ENCODE measurements around the gene SORCS2. TPM values are rescaled to one million over a fixed set of nuclear protein-coding genes. Genes with fewer than 3 reads are reported as not detected.

Gene SORCS2
- polyA plus RNA-seq, 1 donor (not counting 4 experiments of a cell fraction or from before 2014, with no cell fraction given), result 0.09 TPM

GRCh38 chr4:7232061-7232650, 39.8 kb downstream of the SORCS2 start:
- H3K9me3 ChIP-seq (ENCODE audit: control insufficient read depth, low read depth, low read length), result no peaks in the 10 kb centered on the region
- TF ChIP-seq EZH2 (IDR thresholded peaks at IDR 0.05; ENCODE audit: low read length) (no peak), CTCF (optimal IDR thresholded peaks at IDR 0.05 in 1 of 3, IDR thresholded peaks at IDR 0.05 in 1 of 3, conservative IDR thresholded peaks at IDR 0.05 in 1 of 3; ENCODE audit: extremely low read depth in 1 of 3, insufficient read depth in 2 of 3, low read length in 3 of 3) (no peak)
- H4K20me1 ChIP-seq (ENCODE audit: control insufficient read depth, extremely low read depth, insufficient read depth, low read length), result no peaks in the 10 kb centered on the region
- peaks cover 4% of the 10 kb centered on the region for H3K27me3 ChIP-seq (ENCODE audit: control insufficient read depth, extremely low read depth, insufficient read depth, low read length)
- H3K4me2 ChIP-seq (ENCODE audit: control insufficient read depth, extremely low read depth, insufficient read depth, low read depth, low read length), result no peak overlapping the region
- no peaks in the 10 kb centered on the region for H3K4me1 ChIP-seq (ENCODE audit: control insufficient read depth, extremely low read depth, insufficient read depth, low read length)
- H3K4me3 ChIP-seq (ENCODE audit: control insufficient read depth in 2 of 3, extremely low read depth in 1 of 3, insufficient read depth in 2 of 3, low read depth in 1 of 3, low read length in 3 of 3), result no peak overlapping the region
- dilution Hi-C loops (cut with MboI; ENCODE audit: extremely low pct_ligation_motif_present, low sequenced_read_pairs), result no loop called here
- H3K9me1 ChIP-seq (ENCODE audit: control insufficient read depth, extremely low read depth, insufficient read depth, low read length), result no peaks in the 10 kb centered on the region
- H3K36me3 ChIP-seq (ENCODE audit: control insufficient read depth in 2 of 2, extremely low read depth in 1 of 2, insufficient read depth in 2 of 2, low read length in 2 of 2), result no peaks in the 10 kb centered on the region
- H3K9ac ChIP-seq (ENCODE audit: control insufficient read depth, extremely low read depth, insufficient read depth, low read length), result no peak overlapping the region
- DNase-seq (ENCODE audit: low read depth, low spot score), result no peak
- no peak for FAIRE-seq
- H3K27ac ChIP-seq (ENCODE audit: control insufficient read depth, insufficient read depth, low read length), result no peak overlapping the region
- no peaks in the 10 kb centered on the region for H3K79me2 ChIP-seq (ENCODE audit: control insufficient read depth, insufficient read depth, low read length)
- no peak overlapping the region for H2AFZ ChIP-seq (ENCODE audit: control insufficient read depth, low read length)

- no peaks in the 10 kb centered on the region for H3K4me1 ChIP-seq (ENCODE audit: control insufficient read depth, extremely low read depth, insufficient read depth, low read length)
- no peak overlapping the region for H3K4me2 ChIP-seq (ENCODE audit: control insufficient read depth, extremely low read depth, insufficient read depth, low read depth, low read length)
- DNase-seq (ENCODE audit: low read depth, low spot score) (no peak), FAIRE-seq (no peak)
- H2AFZ ChIP-seq (ENCODE audit: control insufficient read depth, low read length), result no peak overlapping the region
- H3K9me3 ChIP-seq (ENCODE audit: control insufficient read depth, low read depth, low read length), result no peaks in the 10 kb centered on the region
- TF ChIP-seq CTCF (optimal IDR thresholded peaks at IDR 0.05 in 1 of 3, IDR thresholded peaks at IDR 0.05 in 1 of 3, conservative IDR thresholded peaks at IDR 0.05 in 1 of 3; ENCODE audit: extremely low read depth in 1 of 3, insufficient read depth in 2 of 3, low read length in 3 of 3) (no peak), EZH2 (IDR thresholded peaks at IDR 0.05; ENCODE audit: low read length) (no peak)
- H3K27me3 ChIP-seq (ENCODE audit: control insufficient read depth, extremely low read depth, insufficient read depth, low read length), result peaks cover 4% of the 10 kb centered on the region
- no peaks in the 10 kb centered on the region for H3K36me3 ChIP-seq (ENCODE audit: control insufficient read depth in 2 of 2, extremely low read depth in 1 of 2, insufficient read depth in 2 of 2, low read length in 2 of 2)
- no peaks in the 10 kb centered on the region for H3K79me2 ChIP-seq (ENCODE audit: control insufficient read depth, insufficient read depth, low read length)
- H3K4me3 ChIP-seq (ENCODE audit: control insufficient read depth in 2 of 3, extremely low read depth in 1 of 3, insufficient read depth in 2 of 3, low read depth in 1 of 3, low read length in 3 of 3), result no peak overlapping the region
- dilution Hi-C loops (cut with MboI; ENCODE audit: extremely low pct_ligation_motif_present, low sequenced_read_pairs), result no loop called here
- H3K27ac ChIP-seq (ENCODE audit: control insufficient read depth, insufficient read depth, low read length), result no peak overlapping the region
- no peaks in the 10 kb centered on the region for H4K20me1 ChIP-seq (ENCODE audit: control insufficient read depth, extremely low read depth, insufficient read depth, low read length)
- H3K9me1 ChIP-seq (ENCODE audit: control insufficient read depth, extremely low read depth, insufficient read depth, low read length), result no peaks in the 10 kb centered on the region
- no peak overlapping the region for H3K9ac ChIP-seq (ENCODE audit: control insufficient read depth, extremely low read depth, insufficient read depth, low read length)
Observed at GRCh38 chr4:7233006-7233580, 40.8 kb downstream of the SORCS2 start.

All from keratinocyte (primary cell).